HG02884 (cell line): ENCODE measurements around the gene DSCAM.
"Not testable (repeated sequence)": the region's sequence is repeated elsewhere in the genome, so short reads cannot be mapped to it uniquely, and the experiment has no call there.

Experiments
- ATAC-seq: cut with Tn5 transposase; IDR thresholded peaks from one replicate; pipeline ENCODE4 v1.9.1; 2021; ENCODE audit warnings: mild to moderate bottlenecking, moderate library complexity; ENCODE audit not compliant: unreplicated experiment

Gene DSCAM, protein sequence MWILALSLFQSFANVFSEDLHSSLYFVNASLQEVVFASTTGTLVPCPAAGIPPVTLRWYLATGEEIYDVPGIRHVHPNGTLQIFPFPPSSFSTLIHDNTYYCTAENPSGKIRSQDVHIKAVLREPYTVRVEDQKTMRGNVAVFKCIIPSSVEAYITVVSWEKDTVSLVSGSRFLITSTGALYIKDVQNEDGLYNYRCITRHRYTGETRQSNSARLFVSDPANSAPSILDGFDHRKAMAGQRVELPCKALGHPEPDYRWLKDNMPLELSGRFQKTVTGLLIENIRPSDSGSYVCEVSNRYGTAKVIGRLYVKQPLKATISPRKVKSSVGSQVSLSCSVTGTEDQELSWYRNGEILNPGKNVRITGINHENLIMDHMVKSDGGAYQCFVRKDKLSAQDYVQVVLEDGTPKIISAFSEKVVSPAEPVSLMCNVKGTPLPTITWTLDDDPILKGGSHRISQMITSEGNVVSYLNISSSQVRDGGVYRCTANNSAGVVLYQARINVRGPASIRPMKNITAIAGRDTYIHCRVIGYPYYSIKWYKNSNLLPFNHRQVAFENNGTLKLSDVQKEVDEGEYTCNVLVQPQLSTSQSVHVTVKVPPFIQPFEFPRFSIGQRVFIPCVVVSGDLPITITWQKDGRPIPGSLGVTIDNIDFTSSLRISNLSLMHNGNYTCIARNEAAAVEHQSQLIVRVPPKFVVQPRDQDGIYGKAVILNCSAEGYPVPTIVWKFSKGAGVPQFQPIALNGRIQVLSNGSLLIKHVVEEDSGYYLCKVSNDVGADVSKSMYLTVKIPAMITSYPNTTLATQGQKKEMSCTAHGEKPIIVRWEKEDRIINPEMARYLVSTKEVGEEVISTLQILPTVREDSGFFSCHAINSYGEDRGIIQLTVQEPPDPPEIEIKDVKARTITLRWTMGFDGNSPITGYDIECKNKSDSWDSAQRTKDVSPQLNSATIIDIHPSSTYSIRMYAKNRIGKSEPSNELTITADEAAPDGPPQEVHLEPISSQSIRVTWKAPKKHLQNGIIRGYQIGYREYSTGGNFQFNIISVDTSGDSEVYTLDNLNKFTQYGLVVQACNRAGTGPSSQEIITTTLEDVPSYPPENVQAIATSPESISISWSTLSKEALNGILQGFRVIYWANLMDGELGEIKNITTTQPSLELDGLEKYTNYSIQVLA (N-terminal part only)

GRCh38 chr21:40846587-40847411 is at the start of gene DSCAM:
Gene DSCAM (minus strand): TSS chr21:40847158. CDS start chr21:40846661, 497 bp downstream.
- no peak for ATAC-seq

- not testable (repeated sequence) for ATAC-seq
Observed at GRCh38 chr21:40895697-40896096, 48.7 kb upstream of the DSCAM start.

GRCh38 chr21:40886931-40887330 is 40.0 kb upstream of the DSCAM start:
- no peak for ATAC-seq

DNA sequence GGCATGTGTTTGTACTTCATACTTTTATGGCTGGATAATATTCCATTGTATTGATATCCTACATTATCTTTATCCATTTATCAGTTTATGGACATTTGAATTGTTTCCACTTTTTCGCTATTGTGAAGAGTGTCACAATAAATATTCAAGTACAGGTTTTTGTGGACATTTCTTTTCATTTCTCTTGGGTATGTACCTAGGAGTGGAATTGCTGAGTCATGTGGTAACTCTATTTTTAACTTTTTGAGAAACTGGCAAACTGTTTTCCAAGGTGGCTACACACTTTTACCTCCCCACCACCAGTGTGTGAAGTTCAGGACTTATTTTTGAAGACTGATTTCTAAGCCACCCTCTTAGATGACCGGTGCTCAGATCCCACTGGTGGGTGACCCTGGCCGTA is 39.0 kb upstream of the DSCAM start:
- ATAC-seq, result no peak

GRCh38 chr21:40882192-40882915 is 35.4 kb upstream of the DSCAM start:
- ATAC-seq, result no peak

DNA sequence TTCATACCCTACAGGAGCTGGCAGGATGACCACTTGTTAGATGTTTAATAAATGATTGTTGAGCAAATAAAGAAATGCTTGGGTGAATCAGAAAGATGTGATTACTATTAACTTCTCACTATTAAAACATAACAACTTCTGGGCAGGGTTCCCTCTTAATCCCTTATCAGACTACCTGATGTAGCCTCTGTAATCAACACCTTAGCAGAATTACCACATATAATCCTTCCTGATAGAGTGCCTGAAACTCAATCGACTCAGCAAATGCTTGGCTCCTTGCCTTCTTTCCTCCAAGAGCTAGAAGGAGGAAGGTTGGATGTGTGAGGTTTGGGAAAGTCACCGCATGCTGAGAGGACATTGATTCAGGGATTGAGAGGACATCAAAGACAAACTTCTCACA is 34.8 kb upstream of the DSCAM start:
- no peak for ATAC-seq

DNA sequence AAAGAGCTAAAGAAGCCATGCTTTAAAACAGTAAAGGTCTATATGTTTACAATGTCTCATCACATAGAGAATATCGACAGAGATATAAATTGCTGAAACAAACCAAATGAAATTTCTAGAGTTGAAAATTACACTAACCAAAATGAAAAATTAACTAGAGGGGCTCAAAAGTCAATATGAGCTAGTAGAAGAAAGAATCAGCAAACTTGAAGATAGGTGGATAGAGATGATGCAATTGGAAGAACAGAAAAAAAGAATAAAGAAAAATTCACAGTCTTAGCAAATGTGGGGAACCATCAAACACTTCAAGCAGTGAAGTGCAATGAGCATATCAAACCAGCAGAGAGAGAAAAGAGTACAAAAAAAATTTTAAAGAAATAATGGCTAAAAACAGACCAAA is 24.1 kb upstream of the DSCAM start:
- ATAC-seq, result no peak

- ATAC-seq, result no peak
Observed at GRCh38 chr21:40863839-40864238, 16.9 kb upstream of the DSCAM start.

- ATAC-seq, result no peak
Observed at GRCh38 chr21:40858517-40858916, 11.6 kb upstream of the DSCAM start.

DNA sequence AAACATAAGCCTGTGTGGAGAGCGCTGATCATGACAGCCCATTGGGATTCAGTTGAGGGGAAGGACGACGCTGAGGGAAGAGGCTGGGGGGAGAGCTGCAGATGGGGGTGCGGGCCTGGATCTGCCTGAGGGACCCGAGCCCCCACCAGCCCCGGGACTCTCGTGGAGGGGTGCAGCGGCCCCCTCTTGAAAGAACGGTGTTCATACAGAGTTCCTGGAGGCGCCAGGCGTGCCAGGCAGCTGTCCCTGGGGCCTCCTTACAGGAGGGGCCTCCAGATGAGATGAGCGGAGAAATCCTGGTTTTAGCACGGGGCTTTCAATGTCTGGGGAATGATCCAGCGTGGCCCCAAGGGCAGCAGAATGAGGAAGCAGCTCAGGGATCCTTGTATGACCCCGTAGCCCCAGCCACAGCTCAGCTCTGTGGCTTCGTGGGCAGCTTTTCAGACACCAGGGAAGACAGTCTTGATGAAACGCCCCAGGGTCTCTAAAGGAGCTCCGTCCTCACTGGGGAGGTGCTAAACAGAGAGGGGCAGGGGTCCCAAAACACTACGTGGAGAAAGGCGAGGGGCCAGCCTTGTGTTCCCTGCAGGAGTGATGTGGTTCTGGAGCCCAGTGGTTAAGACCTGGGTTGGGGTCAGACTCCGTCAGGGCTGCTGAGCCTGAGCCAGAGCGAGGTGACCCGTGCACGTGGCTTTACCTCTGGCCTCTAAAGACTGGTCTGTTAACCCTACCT is 7.2 kb upstream of the DSCAM start:
- no peak for ATAC-seq

DNA sequence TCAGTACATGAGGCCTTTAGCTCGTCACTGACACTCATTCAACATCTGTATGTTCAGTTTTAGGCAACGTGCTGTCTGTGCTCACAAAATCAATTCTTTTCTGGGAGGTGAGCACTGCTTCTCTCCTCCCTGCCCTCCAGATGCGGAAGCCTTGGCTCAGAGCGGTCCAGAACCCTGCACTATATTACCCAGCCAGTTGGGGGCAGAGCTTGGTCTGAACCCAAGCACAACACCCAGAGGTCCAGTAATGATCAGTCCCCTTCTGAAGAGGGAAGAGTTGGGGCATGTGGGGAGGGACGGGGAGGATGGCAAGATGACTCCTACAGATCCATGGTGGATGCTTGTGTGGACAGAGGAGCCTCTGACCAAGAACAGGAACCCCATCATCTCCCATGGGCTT is 5.6 kb upstream of the DSCAM start:
- no peak for ATAC-seq

DNA sequence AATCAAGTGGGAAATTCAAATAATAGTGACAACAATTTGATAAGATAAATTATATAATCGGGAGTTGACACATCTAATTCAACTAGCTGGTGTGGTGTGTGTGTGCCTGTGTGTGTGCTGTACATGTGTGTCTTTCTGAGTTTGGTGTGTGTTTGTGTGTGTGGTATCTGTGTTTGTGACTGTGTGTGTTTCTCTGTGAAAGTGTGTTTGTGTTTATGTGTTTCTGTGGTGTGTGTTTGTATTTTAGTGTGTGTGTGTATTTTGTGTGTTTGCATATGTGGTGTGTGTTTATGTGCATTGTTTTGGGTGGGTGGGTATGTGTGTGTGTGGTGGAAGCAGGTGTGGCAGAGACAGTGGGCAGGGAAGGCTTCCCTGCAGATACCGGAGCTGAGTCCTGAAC is 4.8 kb upstream of the DSCAM start:
- ATAC-seq, result no peak

GRCh38 chr21:40850071-40850470 is 3.1 kb upstream of the DSCAM start:
- ATAC-seq, result no peak

- ATAC-seq, result no peak
Observed at GRCh38 chr21:40847951-40848350, 993 bp upstream of the DSCAM start.

DNA sequence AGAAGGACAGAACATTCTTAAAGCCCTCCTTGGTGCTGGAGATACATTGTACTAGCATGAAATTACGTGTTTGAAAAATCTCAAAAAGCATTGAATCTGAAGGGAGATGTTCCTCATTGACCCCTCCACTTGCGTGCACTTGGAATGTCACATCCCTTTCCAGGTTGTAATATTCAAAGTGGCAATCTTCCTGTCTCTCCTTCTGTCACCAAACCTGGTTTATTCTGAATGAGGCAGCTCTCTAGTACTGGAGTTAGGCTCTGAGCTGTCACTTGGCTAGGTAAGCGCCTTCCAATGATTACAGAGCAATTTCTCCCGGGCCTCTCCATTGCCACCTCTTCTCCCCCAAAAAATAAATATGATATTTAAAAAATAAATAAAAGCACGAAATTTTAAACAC is 855 bp downstream of the DSCAM start:
- no peak for ATAC-seq

DNA sequence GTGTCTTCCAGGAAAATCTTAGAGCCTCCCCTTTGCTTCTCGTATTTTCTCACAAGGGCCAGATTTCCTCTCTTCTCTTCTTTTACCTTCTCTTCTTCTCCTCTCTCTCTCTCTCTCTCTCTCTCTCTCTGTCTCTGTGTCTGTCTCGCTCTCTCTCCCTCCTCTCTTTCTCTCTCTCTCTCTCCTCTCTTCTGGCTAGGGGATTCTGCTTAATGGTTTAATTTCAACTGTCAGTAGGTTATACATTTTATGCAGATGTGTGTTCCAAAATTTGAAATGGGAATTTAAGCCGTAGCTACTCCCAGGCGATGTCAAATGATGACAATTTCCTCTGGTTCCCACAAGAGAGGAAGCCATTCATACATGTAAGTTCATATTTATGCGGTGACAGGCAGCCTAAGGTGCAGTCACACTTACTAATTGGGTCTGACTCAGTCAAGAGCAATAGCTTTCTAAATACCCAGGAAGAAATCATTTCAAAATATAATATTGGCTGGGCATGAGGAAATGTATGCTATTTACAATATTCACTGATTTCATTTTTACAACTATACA is 1.4 kb downstream of the DSCAM start:
- ATAC-seq, result no peak

DNA sequence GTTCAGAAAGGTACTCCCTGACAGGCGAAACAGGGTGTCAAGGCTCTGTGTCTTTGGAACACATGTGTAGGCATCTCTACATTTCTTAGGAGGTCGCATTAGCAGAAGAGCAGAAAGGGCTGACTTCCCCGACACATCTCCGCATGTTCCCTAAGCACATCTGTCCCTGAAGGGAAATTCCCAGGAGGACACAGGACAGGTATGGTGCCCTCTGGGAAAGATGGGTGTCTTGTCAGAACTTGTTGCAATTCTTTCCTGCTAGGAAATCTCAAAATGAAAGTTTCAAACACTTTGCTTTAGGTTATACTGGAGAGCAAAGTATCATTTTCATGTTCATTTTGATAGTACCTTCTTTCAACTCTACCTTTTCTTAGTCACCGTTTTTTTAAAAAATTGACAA is 2.0 kb downstream of the DSCAM start:
- no peak for ATAC-seq

GRCh38 chr21:40842197-40842552 is 4.8 kb downstream of the DSCAM start:
- ATAC-seq, result no peak
